ENCODE results near the gene IGFL1. TPM values are rescaled to one million over a fixed set of nuclear protein-coding genes. Genes with fewer than 3 reads are reported as not detected.

IGFL1 gene
- total and polyA plus RNA-seq, 2 of the 4 experiments (the other 2 are of a cell fraction), result not detected

GRCh38 chr19:46270521-46271256, 41.1 kb downstream of the IGFL1 start:
- H3K36me3 ChIP-seq (ENCODE audit: control insufficient read depth, insufficient read depth, low read length), result no peaks in the 10 kb centered on the region
- H3K4me3 ChIP-seq (ENCODE audit: insufficient read depth, low read depth, low read length), result no peak overlapping the region
- H3K4me1 ChIP-seq (ENCODE audit: control insufficient read depth, insufficient read depth, low read length), result peaks cover 3% of the 10 kb centered on the region; the same call in 1 of the 2 replicates
- H3K18ac ChIP-seq (ENCODE audit: low read depth, low read length), result no peak overlapping the region
- H4K5ac ChIP-seq (ENCODE audit: low read depth, low read length), result no peak overlapping the region
- peaks cover 3% of the 10 kb centered on the region; the same call in 1 of the 2 replicates for H3K9me1 ChIP-seq (ENCODE audit: insufficient read depth, low read length)
- TF ChIP-seq MXI1 (IDR thresholded peaks at IDR 0.05; ENCODE audit: borderline replicate concordance, low read depth, low read length) (no peak), MAFK (IDR thresholded peaks at IDR 0.05; ENCODE audit: low read depth, low read length) (no peak), CEBPB (IDR thresholded peaks at IDR 0.05; ENCODE audit: low read depth, low read length) (no peak), CHD1 (IDR thresholded peaks at IDR 0.05; ENCODE audit: low read depth, low read length) (no peak), NFE2L2 (IDR thresholded peaks at IDR 0.05; ENCODE audit: low read depth, low read length) (no peak), MAZ (IDR thresholded peaks at IDR 0.05; ENCODE audit: borderline replicate concordance, low read depth, low read length) (no peak), BHLHE40 (IDR thresholded peaks at IDR 0.05; ENCODE audit: low read depth, low read length) (no peak), POLR2A (IDR thresholded peaks at IDR 0.05; ENCODE audit: low read depth, low read length) (no peak), RCOR1 (IDR thresholded peaks at IDR 0.05; ENCODE audit: insufficient replicate concordance, low read length) (no peak), RFX5 (IDR thresholded peaks at IDR 0.05; ENCODE audit: low read depth, low read length) (no peak), FOS (IDR thresholded peaks at IDR 0.05; ENCODE audit: low read depth, low read length) (no peak), RAD21 (IDR thresholded peaks at IDR 0.05; ENCODE audit: low read length) (no peak), CTCF (conservative IDR thresholded peaks at IDR 0.05; ENCODE audit: low read depth, low read length) (no peak)
- TF ChIP-seq, protein P1, sequence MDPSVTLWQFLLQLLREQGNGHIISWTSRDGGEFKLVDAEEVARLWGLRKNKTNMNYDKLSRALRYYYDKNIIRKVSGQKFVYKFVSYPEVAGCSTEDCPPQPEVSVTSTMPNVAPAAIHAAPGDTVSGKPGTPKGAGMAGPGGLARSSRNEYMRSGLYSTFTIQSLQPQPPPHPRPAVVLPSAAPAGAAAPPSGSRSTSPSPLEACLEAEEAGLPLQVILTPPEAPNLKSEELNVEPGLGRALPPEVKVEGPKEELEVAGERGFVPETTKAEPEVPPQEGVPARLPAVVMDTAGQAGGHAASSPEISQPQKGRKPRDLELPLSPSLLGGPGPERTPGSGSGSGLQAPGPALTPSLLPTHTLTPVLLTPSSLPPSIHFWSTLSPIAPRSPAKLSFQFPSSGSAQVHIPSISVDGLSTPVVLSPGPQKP (IDR thresholded peaks at IDR 0.05; ENCODE audit: borderline replicate concordance, low read depth, low read length), result no peak
- TF ChIP-seq, protein P2, sequence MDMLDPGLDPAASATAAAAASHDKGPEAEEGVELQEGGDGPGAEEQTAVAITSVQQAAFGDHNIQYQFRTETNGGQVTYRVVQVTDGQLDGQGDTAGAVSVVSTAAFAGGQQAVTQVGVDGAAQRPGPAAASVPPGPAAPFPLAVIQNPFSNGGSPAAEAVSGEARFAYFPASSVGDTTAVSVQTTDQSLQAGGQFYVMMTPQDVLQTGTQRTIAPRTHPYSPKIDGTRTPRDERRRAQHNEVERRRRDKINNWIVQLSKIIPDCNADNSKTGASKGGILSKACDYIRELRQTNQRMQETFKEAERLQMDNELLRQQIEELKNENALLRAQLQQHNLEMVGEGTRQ (IDR thresholded peaks at IDR 0.05; ENCODE audit: low read depth, low read length), result no peak
- H3K9ac ChIP-seq (ENCODE audit: low read depth, low read length), result no peak overlapping the region
- H4K8ac ChIP-seq (ENCODE audit: low read depth in 2 of 2, low read length in 2 of 2), result no peak overlapping the region
- CTCF ChIA-PET, result no interaction called here
- H3K56ac ChIP-seq (ENCODE audit: extremely low read depth, insufficient read depth, low read length), result no peak overlapping the region
- H2BK120ac ChIP-seq (ENCODE audit: low read depth, low read length), result no peak overlapping the region
- intact Hi-C loops (cut with micrococcal nuclease) (no loop called here), dilution Hi-C loops (cut with HindIII; ENCODE audit: low sequenced_read_pairs, unreplicated experiment) (no loop called here), in situ Hi-C loops (cut with MboI; ENCODE audit: low sequenced_read_pairs) (no loop called here)
- no peak overlapping the region for H2AK9ac ChIP-seq (replicated peaks; ENCODE audit: low read depth, low read length, poor library complexity)
- no peak overlapping the region for H2AFZ ChIP-seq (replicated peaks; ENCODE audit: low read length, poor library complexity)
- BruUV-seq (replicated peaks), result no TSS peak
- H2BK15ac ChIP-seq (ENCODE audit: low read depth, low read length), result no peak overlapping the region
- H3K27ac ChIP-seq (ENCODE audit: insufficient read depth, low read length), result no peak overlapping the region
- no peak overlapping the region for H2BK5ac ChIP-seq (ENCODE audit: low read depth, low read length, poor library complexity, severe bottlenecking)
- no peak overlapping the region for H3K4me2 ChIP-seq (ENCODE audit: low read depth, low read length)
- DNase-seq (no peak), ATAC-seq (ENCODE audit: low read depth) (no peak)
- no peak overlapping the region for H3K4ac ChIP-seq (ENCODE audit: low read depth, low read length)
- no peak overlapping the region for H3K14ac ChIP-seq (replicated peaks; ENCODE audit: low read depth, low read length)
- H4K20me1 ChIP-seq (ENCODE audit: insufficient read depth, low read length), result no peaks in the 10 kb centered on the region; the same call in 1 of the 2 replicates
- H3K79me1 ChIP-seq (ENCODE audit: low read depth in 1 of 2, low read length in 2 of 2), result no peaks in the 10 kb centered on the region
- no peak overlapping the region for H4K91ac ChIP-seq (ENCODE audit: insufficient read depth, low read depth, low read length)
- no peaks in the 10 kb centered on the region for H3K9me3 ChIP-seq (ENCODE audit: control insufficient read depth, insufficient read depth, low read length)
- peaks cover 22% of the 10 kb centered on the region for H3K27me3 ChIP-seq (ENCODE audit: control insufficient read depth, insufficient read depth, low read length)
- POLR2A ChIA-PET (ENCODE audit: unreplicated experiment), result no interaction called here
- WGBS, 2 experiments (ENCODE audit: extremely low coverage in 2 of 2, insufficient read length in 1 of 2), result 87% methylated on average over 3 of the region's 17 CpGs; no CpG with 5 or more reads in 1 of the 2 experiments
- H3K23ac ChIP-seq (ENCODE audit: low read depth, low read length), result no peak overlapping the region
- no peak overlapping the region for H2BK20ac ChIP-seq (ENCODE audit: low read depth, low read length)
- H2AK5ac ChIP-seq (ENCODE audit: low read depth, low read length), result no peak overlapping the region
